HepG2 (cell line): ENCODE data around the gene LRP1B. TPM values are rescaled to one million over a fixed set of nuclear protein-coding genes. Genes with fewer than 3 reads are reported as not detected.

ENCODE experiments used
- ATAC-seq: fragments of 200-7000 bp; cut with Tn5 transposase; 3 replicates; pipeline ENCODE4 v1.9.1; 2020; ENCODE audit warnings: mild to moderate bottlenecking, moderate library complexity
- BruUV-seq: library from RNA; stranded (reverse); fragments of 400-500 nt; replicated peaks from 2 replicates; lab custom pipeline; 2021; lab: Mats Ljungman, UMichigan
- CTCF ChIA-PET: fragments of 300-600 bp; formaldehyde crosslinking; extraction: SDS; loops from one replicate; lab custom pipeline; 2021; ENCODE audit warnings: low total read pairs, inconsistent platforms, low intra/inter-chr PET ratio; lab: Yijun Ruan, JAX
- POLR2A ChIA-PET: fragments of 350-600 bp; sonication (Branson Sonifier 250); formaldehyde crosslinking; loops from one replicate; lab custom pipeline; 2020; ENCODE audit warnings: antibody characterized with exemption, inconsistent platforms; lab: Yijun Ruan, JAX
- DNase-seq: peaks from one replicate; pipeline ENCODE4 v3.0.0-alpha.2; 2015; ENCODE audit warnings: low spot score
- FAIRE-seq: peaks from 3 replicates; lab custom pipeline; 2011; peaks lifted over from hg19 to GRCh38; lab: Jason Lieb, UNC
- H2AFZ ChIP-seq: one replicate; pipeline ENCODE4 v1.6.1; 2011; ENCODE audit warnings: low read length, inconsistent platforms
- H3K27ac ChIP-seq: fragments of 300-600 bp; 3 replicates; pipeline ENCODE4 v1.8.0; 2011; ENCODE audit warnings: mixed run types, mild to moderate bottlenecking, mixed read lengths, low read length, inconsistent platforms; ENCODE audit not compliant: insufficient read depth; ENCODE audit errors: extremely low read length
- H3K27me3 ChIP-seq, 2 experiments: fragments of 200-600 bp in 1 of 2; 2 replicates in 1 of 2; 3 replicates in 1 of 2; pipeline versions ENCODE4 v1.6.0 to v1.8.0; 2011; ENCODE audit warnings: low read length in 2 of 2, mild to moderate bottlenecking in 2 of 2, moderate library complexity in 2 of 2, inconsistent platforms in 1 of 2; ENCODE audit not compliant: insufficient read depth in 2 of 2, control insufficient read depth in 1 of 2
- H3K36me3 ChIP-seq, 2 experiments: fragments of 200-600 bp in 1 of 2; replicated peaks in 1 of 2; 2 replicates in 1 of 2; 3 replicates in 1 of 2; pipeline versions ENCODE4 v1.5.1 to v1.8.0; 2011; ENCODE audit warnings: low read length in 2 of 2, inconsistent platforms in 1 of 2; ENCODE audit not compliant: insufficient read depth in 2 of 2, control insufficient read depth in 1 of 2
- H3K4me1 ChIP-seq: 2 replicates; pipeline ENCODE4 v1.5.1; 2012; ENCODE audit warnings: low read length, inconsistent platforms; ENCODE audit not compliant: insufficient read depth
- H3K4me2 ChIP-seq: 2 replicates; pipeline ENCODE4 v1.6.0; 2011; ENCODE audit warnings: low read depth, low read length, inconsistent platforms
- H3K4me3 ChIP-seq, 3 experiments: fragments of 200-600 bp in 1 of 3; sonication (generic), shearing (Covaris generic) in 1 of 3; replicated peaks in 1 of 3; 2 replicates each; pipeline ENCODE4 v1.5.1; 2011 to 2016; ENCODE audit warnings: low read length in 3 of 3, inconsistent platforms in 2 of 3, low read depth in 2 of 3, mild to moderate bottlenecking in 2 of 3, control low read depth in 1 of 3, mixed read lengths in 1 of 3; ENCODE audit not compliant: insufficient read depth in 1 of 3
- H3K79me2 ChIP-seq: one replicate; pipeline ENCODE4 v1.6.1; 2011; ENCODE audit warnings: low read length, inconsistent platforms; ENCODE audit not compliant: insufficient read depth
- H3K9ac ChIP-seq: 2 replicates; pipeline ENCODE4 v1.6.0; 2011; ENCODE audit warnings: mild to moderate bottlenecking, low read depth, low read length, inconsistent platforms; ENCODE audit not compliant: insufficient read depth
- H3K9me3 ChIP-seq: 2 replicates; pipeline ENCODE4 v1.5.1; 2012; ENCODE audit warnings: mild to moderate bottlenecking, low read length
- H4K20me1 ChIP-seq: 2 replicates; pipeline ENCODE4 v1.6.0; 2011; ENCODE audit warnings: inconsistent platforms, mild to moderate bottlenecking, low read length, moderate library complexity; ENCODE audit not compliant: insufficient read depth
- ATF6 ChIP-seq: sonication (generic); formaldehyde crosslinking; conservative IDR thresholded peaks from 2 replicates; pipeline ENCODE4 v1.4.0; 2020; ENCODE audit warnings: missing genetic modification reagents
- FOXM1 ChIP-seq: sonication (generic); formaldehyde crosslinking; IDR thresholded peaks from 2 replicates; pipeline ENCODE4 v1.5.0; 2020; ENCODE audit warnings: missing genetic modification reagents
- HDAC6 ChIP-seq: fragments of 200-600 bp; sonication (generic); IDR thresholded peaks from 2 replicates; pipeline ENCODE4 v1.7.0; 2017; ENCODE audit warnings: mild to moderate bottlenecking, antibody characterized with exemption, low read length, low read depth
- HIVEP1 ChIP-seq: sonication (generic); formaldehyde crosslinking; IDR thresholded peaks from 2 replicates; pipeline ENCODE4 v1.4.0; 2020; ENCODE audit warnings: mild to moderate bottlenecking, missing genetic modification reagents
- JUN ChIP-seq: sonication (generic); formaldehyde crosslinking; IDR thresholded peaks from 2 replicates; pipeline ENCODE4 v1.4.0; 2020; ENCODE audit warnings: mild to moderate bottlenecking, missing genetic modification reagents
- KAT2B ChIP-seq: fragments of 150-350 bp; IDR thresholded peaks from 2 replicates; pipeline ENCODE4 v1.6.1; 2014; ENCODE audit warnings: low read depth, low read length, borderline replicate concordance
- KDM4B ChIP-seq: sonication (generic); formaldehyde crosslinking; IDR thresholded peaks from 2 replicates; pipeline ENCODE4 v1.4.0; 2020; ENCODE audit warnings: missing genetic modification reagents
- POGK ChIP-seq: sonication (generic); formaldehyde crosslinking; conservative IDR thresholded peaks from 2 replicates; pipeline ENCODE4 v1.8.0; 2022; ENCODE audit warnings: mild to moderate bottlenecking, moderate library complexity, missing genetic modification reagents
- RBM39 ChIP-seq: fragments of 200-400 bp; formaldehyde crosslinking; IDR thresholded peaks from one replicate; pipeline ENCODE4 v1.6.1; 2018; ENCODE audit warnings: antibody characterized with exemption, mild to moderate bottlenecking, low read depth, low read length; ENCODE audit not compliant: poor library complexity, severe bottlenecking
- TERF1 ChIP-seq: sonication (generic); formaldehyde crosslinking; IDR thresholded peaks from 2 replicates; pipeline ENCODE4 v1.8.0; 2022; ENCODE audit warnings: mild to moderate bottlenecking, missing genetic modification reagents, moderate library complexity
- ZBTB25 ChIP-seq: IDR thresholded peaks from 2 replicates; pipeline ENCODE4 v1.6.1; 2018; ENCODE audit warnings: missing genetic modification reagents
- ZNF121 ChIP-seq: sonication (generic); formaldehyde crosslinking; IDR thresholded peaks from 2 replicates; pipeline ENCODE4 v1.5.0; 2020; ENCODE audit warnings: mild to moderate bottlenecking, missing genetic modification reagents
- ZNF207 ChIP-seq: fragments of 450-650 bp; IDR thresholded peaks from 2 replicates; pipeline ENCODE4 v1.6.1; 2016; ENCODE audit warnings: antibody characterized with exemption, borderline replicate concordance
- ZNF333 ChIP-seq: sonication (generic); formaldehyde crosslinking; IDR thresholded peaks from 2 replicates; pipeline ENCODE4 v1.4.0; 2020; ENCODE audit warnings: mild to moderate bottlenecking, missing genetic modification reagents, borderline replicate concordance
- ZNF335 ChIP-seq: sonication (generic); formaldehyde crosslinking; IDR thresholded peaks from 2 replicates; pipeline ENCODE4 v1.4.0; 2020; ENCODE audit warnings: missing genetic modification reagents
- ZNF670 ChIP-seq: sonication (generic); formaldehyde crosslinking; IDR thresholded peaks from 2 replicates; pipeline ENCODE4 v1.8.0; 2022; ENCODE audit warnings: mild to moderate bottlenecking, missing genetic modification reagents, borderline replicate concordance
- ZNF75D ChIP-seq: sonication (generic); formaldehyde crosslinking; IDR thresholded peaks from 2 replicates; pipeline ENCODE4 v1.8.1; 2023; ENCODE audit warnings: missing genetic modification reagents, mild to moderate bottlenecking, borderline replicate concordance
- ZNF839 ChIP-seq: sonication (generic); formaldehyde crosslinking; IDR thresholded peaks from 2 replicates; pipeline ENCODE4 v1.4.0; 2020; ENCODE audit warnings: missing genetic modification reagents, mild to moderate bottlenecking, borderline replicate concordance
- ZSCAN22 ChIP-seq: sonication (generic); formaldehyde crosslinking; IDR thresholded peaks from 2 replicates; pipeline ENCODE4 v1.4.0; 2020; ENCODE audit warnings: mild to moderate bottlenecking, missing genetic modification reagents
- ZSCAN9 ChIP-seq: IDR thresholded peaks from 2 replicates; pipeline ENCODE4 v1.6.1; 2016; ENCODE audit warnings: borderline replicate concordance
- WGBS: methylation state at CpG from one replicate; pipeline ENCODE4 v1.1.6; 2017; ENCODE audit warnings: low lambda C conversion rate; 5-methylcytosine and 5-hydroxymethylcytosine counted together
- in situ Hi-C: cut with HindIII; loops from 2 replicates; pipeline ENCODE4 v1.10.0; 2017; ENCODE audit warnings: low pct_unique_long_range_greater_than_20kb; ENCODE audit not compliant: extremely low pct_ligation_motif_present
- intact Hi-C: fragments of 100-400 bp; cut with micrococcal nuclease; formaldehyde crosslinking; loops from one replicate; pipeline ENCODE4 v1.10.0; 2022; ENCODE audit not compliant: unreplicated experiment
- polyA plus RNA-seq, 8 experiments: library from polyadenylated mRNA; depleted of rRNA in 3 of 8; stranded (reverse) in 7 of 8; unstranded in 1 of 8; fragments of >200 nt; fragmentation: Illumina TruSeq in 4 of 8; extraction: Trizol in 4 of 8; gene quantifications; 2 replicates each; pipeline versions ENCODE4 v1.2.1 to v1.2.3, GENCODE V29; 2011 to 2016; ENCODE audit warnings: low read depth in 4 of 8, missing spikeins in 1 of 8, mixed read lengths in 1 of 8; ENCODE audit not compliant: insufficient read depth in 1 of 8
- total RNA-seq, 5 experiments: library from RNA; depleted of rRNA; stranded (reverse); fragments of >200 nt; fragmentation: Illumina TruSeq; extraction: Trizol; gene quantifications; 2 replicates each; pipeline ENCODE4 v1.2.3, GENCODE V29; 2016; ENCODE audit warnings: low read depth in 1 of 5

Gene LRP1B
- total and polyA plus RNA-seq, 2 of the 13 experiments (the other 11 are each of a cell fraction or from before 2014, with no cell fraction given): 0.04 TPM; not detected in 1

- no peak overlapping the region for H2AFZ ChIP-seq
- TF ChIP-seq KAT2B (no peak), ZNF670 (CRISPR knock-in tag) (no peak), RBM39 (no peak), POGK (CRISPR knock-in tag) (no peak), ZNF333 (CRISPR knock-in tag) (no peak), HDAC6 (no peak), ZSCAN9 (CRISPR knock-in tag) (no peak), ZNF335 (no peak), HIVEP1 (CRISPR knock-in tag) (no peak), KDM4B (no peak), TERF1 (CRISPR knock-in tag) (no peak), FOXM1 (no peak), JUN (CRISPR knock-in tag) (no peak), ZNF839 (no peak), ZNF121 (no peak), ZNF207 (no peak), ZNF75D (CRISPR knock-in tag) (no peak), ZBTB25 (CRISPR knock-in tag) (no peak), ZSCAN22 (CRISPR knock-in tag) (no peak), ATF6 (CRISPR knock-in tag) (no peak)
- intact Hi-C loops: no loop called here
- CTCF ChIA-PET: no interaction called here
- H4K20me1 ChIP-seq: no peaks in the 10 kb centered on the region
- no peaks in the 10 kb centered on the region for H3K36me3 ChIP-seq
- BruUV-seq: no TSS peak
- H3K9me3 ChIP-seq: no peaks in the 10 kb centered on the region
- no peaks in the 10 kb centered on the region for H3K27me3 ChIP-seq
- no peak overlapping the region for H3K4me2 ChIP-seq
- DNase-seq (no peak), FAIRE-seq (no peak), ATAC-seq (no peak)
- no peaks in the 10 kb centered on the region for H3K4me1 ChIP-seq
- H3K79me2 ChIP-seq: no peaks in the 10 kb centered on the region
- no peak overlapping the region for H3K9ac ChIP-seq
- no peak overlapping the region for H3K4me3 ChIP-seq
- in situ Hi-C loops: no loop called here
- WGBS: 0% methylated on average over 1 of the region's 1 CpG
- POLR2A ChIA-PET: no interaction called here
- no peak overlapping the region for H3K27ac ChIP-seq
Observed at GRCh38 chr2:141467331-141467730, 663.5 kb downstream of the LRP1B start.
